Loucy (cell line): ENCODE results near the gene ACTG1.

Source experiments
- H2AFZ ChIP-seq: fragments of 200-600 bp; sonication (generic); 2 replicates; pipeline ENCODE4 v1.6.0; 2016; ENCODE audit warnings: antibody characterized with exemption, mild to moderate bottlenecking, low read length, moderate library complexity
- H3F3A ChIP-seq: fragments of 200-600 bp; 2 replicates; pipeline ENCODE4 v1.6.0; 2016; ENCODE audit warnings: antibody characterized with exemption, low read depth, mild to moderate bottlenecking
- H3K27me3 ChIP-seq: fragments of 200-600 bp; sonication (generic); 2 replicates; pipeline ENCODE4 v1.6.1; 2014; ENCODE audit warnings: low read length, mild to moderate bottlenecking; ENCODE audit not compliant: insufficient read depth, poor library complexity, severe bottlenecking
- H3K36me3 ChIP-seq: fragments of 200-600 bp; sonication (generic); 2 replicates; pipeline ENCODE4 v1.6.1; 2016; ENCODE audit warnings: low read length; ENCODE audit not compliant: insufficient read depth
- H3K4me1 ChIP-seq: fragments of 200-600 bp; sonication (generic); 2 replicates; pipeline ENCODE4 v1.5.1; 2014; ENCODE audit warnings: low read length, mild to moderate bottlenecking; ENCODE audit not compliant: insufficient read depth, poor library complexity, severe bottlenecking
- H3K4me2 ChIP-seq: fragments of 200-600 bp; sonication (generic); 2 replicates; pipeline ENCODE4 v1.6.0; 2014; ENCODE audit warnings: antibody characterized with exemption, low read length, low read depth, mild to moderate bottlenecking; ENCODE audit not compliant: poor library complexity, severe bottlenecking
- H3K4me3 ChIP-seq: fragments of 200-600 bp; sonication (generic); 2 replicates; pipeline ENCODE4 v1.5.1; 2014; ENCODE audit warnings: low read length, mild to moderate bottlenecking, mixed read lengths; ENCODE audit not compliant: poor library complexity, severe bottlenecking
- H3K79me2 ChIP-seq: fragments of 200-600 bp; sonication (generic); 2 replicates; pipeline ENCODE4 v1.6.1; 2014; ENCODE audit warnings: low read length; ENCODE audit not compliant: insufficient read depth
- H3K9ac ChIP-seq: fragments of 200-600 bp; sonication (generic); 2 replicates; pipeline ENCODE4 v1.6.0; 2014; ENCODE audit warnings: mild to moderate bottlenecking, low read depth, low read length, moderate library complexity; ENCODE audit not compliant: poor library complexity, severe bottlenecking
- H3K9me2 ChIP-seq: fragments of 200-600 bp; sonication (generic); replicated peaks from 2 replicates; pipeline ENCODE4 v1.6.1; 2016; ENCODE audit warnings: low read depth, low read length, mixed read lengths
- H3K9me3 ChIP-seq: fragments of 200-600 bp; sonication (generic); 2 replicates; pipeline ENCODE4 v1.6.1; 2014; ENCODE audit warnings: mild to moderate bottlenecking, antibody characterized with exemption, low read length, low read depth; ENCODE audit not compliant: insufficient read depth
- H4K20me1 ChIP-seq: fragments of 200-600 bp; sonication (generic); 2 replicates; pipeline ENCODE4 v1.6.0; 2014; ENCODE audit warnings: antibody characterized with exemption, low read length, mild to moderate bottlenecking; ENCODE audit not compliant: insufficient read depth, poor library complexity, severe bottlenecking
- CTCF ChIP-seq: fragments of 200-600 bp; sonication (generic); conservative IDR thresholded peaks from 2 replicates; pipeline ENCODE4 v1.5.1; 2014; ENCODE audit warnings: mild to moderate bottlenecking, antibody characterized with exemption, low read length
- EZH2phosphoT487 ChIP-seq: fragments of 200-600 bp; IDR thresholded peaks from 2 replicates; pipeline ENCODE4 v1.6.1; 2018; ENCODE audit warnings: antibody characterized with exemption, mild to moderate bottlenecking, moderate library complexity, borderline replicate concordance

Gene ACTG1

GRCh38 chr17:81550285-81550684 is 37.7 kb upstream of the ACTG1 start:
- H3K9ac ChIP-seq = peak overlapping the region; percentile 94
- no peaks in the 10 kb centered on the region for H3K9me3 ChIP-seq
- peaks cover 17% of the 10 kb centered on the region; the same call in 1 of the 2 replicates for H3K36me3 ChIP-seq
- H4K20me1 ChIP-seq = peaks cover 20% of the 10 kb centered on the region
- H3K4me1 ChIP-seq = peaks cover 35% of the 10 kb centered on the region
- no peak overlapping the region for H2AFZ ChIP-seq
- peak overlapping the region; percentile 83 for H3K4me2 ChIP-seq
- H3K9me2 ChIP-seq = no peaks in the 10 kb centered on the region
- peaks cover 10% of the 10 kb centered on the region; the same call in 1 of the 2 replicates for H3F3A ChIP-seq
- no peaks in the 10 kb centered on the region for H3K27me3 ChIP-seq
- no peak for TF ChIP-seq EZH2phosphoT487
- no peak for TF ChIP-seq CTCF
- peaks cover 33% of the 10 kb centered on the region for H3K79me2 ChIP-seq
- H3K4me3 ChIP-seq = peak overlapping the region; percentile 90

GRCh38 chr17:81549826-81550225 is 37.2 kb upstream of the ACTG1 start:
- Histone ChIP-seq H3K9me2 (no peaks in the 10 kb centered on the region), H3K4me2 (peak overlapping the region; percentile 83), H3K36me3 (peaks cover 21% of the 10 kb centered on the region; the same call in 1 of the 2 replicates), H2AFZ (no peak overlapping the region), H3K9me3 (no peaks in the 10 kb centered on the region), H3K4me1 (peaks cover 35% of the 10 kb centered on the region), H3K9ac (peak overlapping the region; percentile 3), H3F3A (peaks cover 10% of the 10 kb centered on the region; the same call in 1 of the 2 replicates), H3K79me2 (peaks cover 33% of the 10 kb centered on the region), H3K27me3 (no peaks in the 10 kb centered on the region), H3K4me3 (peak overlapping the region; percentile 90), H4K20me1 (peaks cover 20% of the 10 kb centered on the region)
- TF ChIP-seq CTCF = no peak
- no peak for TF ChIP-seq EZH2phosphoT487

GRCh38 chr17:81549031-81549557 is 36.5 kb upstream of the ACTG1 start:
- no peaks in the 10 kb centered on the region for H3K27me3 ChIP-seq
- peaks cover 31% of the 10 kb centered on the region for H3K4me1 ChIP-seq
- H3K4me3 ChIP-seq = no peak overlapping the region
- H3K9ac ChIP-seq = no peak overlapping the region
- no peaks in the 10 kb centered on the region for H3K9me2 ChIP-seq
- H3K36me3 ChIP-seq = peaks cover 24% of the 10 kb centered on the region; the same call in 1 of the 2 replicates
- peak overlapping the region; percentile 83 for H3K4me2 ChIP-seq
- no peak overlapping the region for H2AFZ ChIP-seq
- no peak for TF ChIP-seq CTCF
- TF ChIP-seq EZH2phosphoT487 = no peak
- H3F3A ChIP-seq = peaks cover 10% of the 10 kb centered on the region; the same call in 1 of the 2 replicates
- peaks cover 33% of the 10 kb centered on the region for H3K79me2 ChIP-seq
- peaks cover 20% of the 10 kb centered on the region for H4K20me1 ChIP-seq
- H3K9me3 ChIP-seq = no peaks in the 10 kb centered on the region
